Smooth muscle cell (in vitro differentiated cells): Measurements from ENCODE around the gene BTF3L4. TPM values are rescaled to one million over a fixed set of nuclear protein-coding genes. Genes with fewer than 3 reads are reported as not detected.
"Not testable (repeated sequence)": the region's sequence is repeated elsewhere in the genome, so short reads cannot be mapped to it uniquely, and the experiment has no call there.

ENCODE experiments used
- DNase-seq: peaks from one replicate; lab custom pipeline; 2025; ENCODE audit not compliant: unreplicated experiment; lab: John Stamatoyannopoulos, UW
- H2AFZ ChIP-seq: fragments of 200-600 bp; sonication (generic); 2 replicates; pipeline ENCODE4 v1.6.0; 2016; ENCODE audit warnings: antibody characterized with exemption, low read depth, mild to moderate bottlenecking
- H3F3A ChIP-seq: fragments of 200-600 bp; sonication (generic); 2 replicates; pipeline ENCODE4 v1.6.0; 2017; ENCODE audit warnings: antibody characterized with exemption, low read depth
- H3K27ac ChIP-seq: fragments of 200-600 bp; sonication (generic); 2 replicates; pipeline ENCODE4 v1.5.1; 2016; ENCODE audit warnings: low read depth, mild to moderate bottlenecking
- H3K27me3 ChIP-seq: fragments of 200-600 bp; sonication (generic); 2 replicates; pipeline ENCODE4 v1.6.1; 2016; ENCODE audit warnings: low read depth, mild to moderate bottlenecking
- H3K36me3 ChIP-seq: fragments of 200-600 bp; sonication (generic); 2 replicates; pipeline ENCODE4 v1.5.1; 2016; ENCODE audit warnings: low read depth
- H3K4me1 ChIP-seq: fragments of 200-600 bp; sonication (generic); 2 replicates; pipeline ENCODE4 v1.5.1; 2016; ENCODE audit warnings: low read depth
- H3K4me2 ChIP-seq: fragments of 200-600 bp; sonication (generic); 2 replicates; pipeline ENCODE4 v1.6.0; 2016; ENCODE audit warnings: mild to moderate bottlenecking
- H3K4me3 ChIP-seq: fragments of 200-600 bp; sonication (generic); 2 replicates; pipeline ENCODE4 v1.5.1; 2016; ENCODE audit warnings: mild to moderate bottlenecking
- H3K79me2 ChIP-seq: fragments of 200-600 bp; sonication (generic); 2 replicates; pipeline ENCODE4 v1.6.0; 2016; ENCODE audit warnings: low read depth, mild to moderate bottlenecking
- H3K9ac ChIP-seq: fragments of 200-600 bp; sonication (generic); 2 replicates; pipeline ENCODE4 v1.6.0; 2016; ENCODE audit warnings: low read depth
- H3K9me3 ChIP-seq: fragments of 200-600 bp; sonication (generic); replicated peaks from 2 replicates; pipeline ENCODE4 v1.5.1; 2016; ENCODE audit warnings: low read depth
- H4K20me1 ChIP-seq: fragments of 200-600 bp; sonication (generic); 2 replicates; pipeline ENCODE4 v1.6.0; 2016; ENCODE audit warnings: low read depth
- WGBS: methylation state at CpG from one replicate; pipeline ENCODE4 v1.1.7; 2016; ENCODE audit warnings: low lambda C conversion rate; 5-methylcytosine and 5-hydroxymethylcytosine counted together
- polyA plus RNA-seq: library from polyadenylated mRNA; unstranded; fragments of >200 nt; fragmentation: Nextera tagmentation; extraction: Ambion mirVana; gene quantifications from 2 replicates; pipeline ENCODE4 v1.2.1, GENCODE V29; 2016
- total RNA-seq: library from RNA; depleted of rRNA; stranded (reverse); fragments of >200 nt; gene quantifications from 2 replicates; pipeline ENCODE4 v1.2.3, GENCODE V29; 2014
- TF ChIP-seq, protein P1 (sequence below): fragments of 200-600 bp; sonication (generic); IDR thresholded peaks from 2 replicates; pipeline ENCODE4 v1.5.1; 2017; ENCODE audit warnings: borderline replicate concordance, mild to moderate bottlenecking, antibody characterized with exemption; ENCODE audit not compliant: insufficient read depth, poor library complexity, severe bottlenecking

BTF3L4 gene
- total and polyA plus RNA-seq, 2 experiments from 2014 or later: 67.8 to 95.5 TPM

- WGBS: 95% methylated on average over 4 of the region's 4 CpGs
- H3K9me3 ChIP-seq: no peaks in the 10 kb centered on the region
- TF ChIP-seq, protein P1, sequence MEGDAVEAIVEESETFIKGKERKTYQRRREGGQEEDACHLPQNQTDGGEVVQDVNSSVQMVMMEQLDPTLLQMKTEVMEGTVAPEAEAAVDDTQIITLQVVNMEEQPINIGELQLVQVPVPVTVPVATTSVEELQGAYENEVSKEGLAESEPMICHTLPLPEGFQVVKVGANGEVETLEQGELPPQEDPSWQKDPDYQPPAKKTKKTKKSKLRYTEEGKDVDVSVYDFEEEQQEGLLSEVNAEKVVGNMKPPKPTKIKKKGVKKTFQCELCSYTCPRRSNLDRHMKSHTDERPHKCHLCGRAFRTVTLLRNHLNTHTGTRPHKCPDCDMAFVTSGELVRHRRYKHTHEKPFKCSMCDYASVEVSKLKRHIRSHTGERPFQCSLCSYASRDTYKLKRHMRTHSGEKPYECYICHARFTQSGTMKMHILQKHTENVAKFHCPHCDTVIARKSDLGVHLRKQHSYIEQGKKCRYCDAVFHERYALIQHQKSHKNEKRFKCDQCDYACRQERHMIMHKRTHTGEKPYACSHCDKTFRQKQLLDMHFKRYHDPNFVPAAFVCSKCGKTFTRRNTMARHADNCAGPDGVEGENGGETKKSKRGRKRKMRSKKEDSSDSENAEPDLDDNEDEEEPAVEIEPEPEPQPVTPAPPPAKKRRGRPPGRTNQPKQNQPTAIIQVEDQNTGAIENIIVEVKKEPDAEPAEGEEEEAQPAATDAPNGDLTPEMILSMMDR: no peak
- H3K27ac ChIP-seq: no peak overlapping the region
- H3K4me1 ChIP-seq: no peaks in the 10 kb centered on the region
- no peaks in the 10 kb centered on the region for H3F3A ChIP-seq
- H3K27me3 ChIP-seq: no peaks in the 10 kb centered on the region
- no peak overlapping the region for H2AFZ ChIP-seq
- no peak overlapping the region for H3K9ac ChIP-seq
- H3K4me3 ChIP-seq: no peak overlapping the region
- peaks cover 29% of the 10 kb centered on the region for H4K20me1 ChIP-seq
- DNase-seq: no peak
- peaks cover 11% of the 10 kb centered on the region for H3K36me3 ChIP-seq
- peaks cover 11% of the 10 kb centered on the region for H3K79me2 ChIP-seq
- no peak overlapping the region for H3K4me2 ChIP-seq
These were observed 14.4 kb upstream of the BTF3L4 start for GRCh38 chr1:52041551-52042185.

- no peak overlapping the region for H3K27ac ChIP-seq
- no peak for DNase-seq
- 97% methylated on average over 2 of the region's 2 CpGs for WGBS
- H3K4me3 ChIP-seq: no peak overlapping the region
- no peak overlapping the region for H3K9ac ChIP-seq
- no peaks in the 10 kb centered on the region for H3K9me3 ChIP-seq
- TF ChIP-seq, protein P1: no peak
- H4K20me1 ChIP-seq: peaks cover 29% of the 10 kb centered on the region
- no peaks in the 10 kb centered on the region for H3K27me3 ChIP-seq
- peaks cover 21% of the 10 kb centered on the region for H3K79me2 ChIP-seq
- no peak overlapping the region for H2AFZ ChIP-seq
- H3K36me3 ChIP-seq: no peaks in the 10 kb centered on the region
- H3F3A ChIP-seq: no peaks in the 10 kb centered on the region
- H3K4me2 ChIP-seq: no peak overlapping the region
- no peaks in the 10 kb centered on the region for H3K4me1 ChIP-seq
These were observed 10.9 kb upstream of the BTF3L4 start for GRCh38 chr1:52045236-52045635.

DNA sequence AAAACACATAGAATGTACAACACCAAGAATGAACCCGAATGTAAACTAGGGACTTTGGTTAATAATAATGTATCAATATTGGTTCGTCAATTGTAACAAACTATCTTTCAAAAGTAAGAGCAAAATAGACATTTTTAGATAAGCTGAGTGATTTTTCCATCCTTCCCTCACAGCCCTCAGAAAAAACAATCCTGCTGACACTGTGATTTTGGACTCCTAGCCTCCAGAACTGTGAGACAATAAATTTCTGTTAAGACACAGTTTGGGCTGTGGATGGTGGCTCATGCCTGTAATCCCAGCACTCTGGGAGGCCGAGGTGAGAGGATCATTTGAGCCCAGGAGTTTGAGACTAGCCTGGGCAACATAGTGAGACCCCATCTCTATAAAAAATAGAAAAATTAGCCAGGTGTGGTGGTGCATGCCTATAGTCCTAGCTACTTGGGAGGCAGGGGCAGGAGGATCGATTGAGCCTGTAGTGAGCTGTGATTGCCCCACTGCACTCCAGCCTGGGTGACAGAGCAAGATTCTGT lies 10.4 kb upstream of the BTF3L4 start:
- H2AFZ ChIP-seq, H3K27ac ChIP-seq, H3K27me3 ChIP-seq, H3K4me3 ChIP-seq, H3K9me3 ChIP-seq, H3F3A ChIP-seq, DNase-seq, H3K4me1 ChIP-seq, H3K9ac ChIP-seq, H3K36me3 ChIP-seq, H3K4me2 ChIP-seq: not testable (repeated sequence)
- 94% methylated on average over 4 of the region's 4 CpGs for WGBS
- H3K79me2 ChIP-seq: peaks cover 24% of the 10 kb centered on the region
- peaks cover 29% of the 10 kb centered on the region for H4K20me1 ChIP-seq

DNA sequence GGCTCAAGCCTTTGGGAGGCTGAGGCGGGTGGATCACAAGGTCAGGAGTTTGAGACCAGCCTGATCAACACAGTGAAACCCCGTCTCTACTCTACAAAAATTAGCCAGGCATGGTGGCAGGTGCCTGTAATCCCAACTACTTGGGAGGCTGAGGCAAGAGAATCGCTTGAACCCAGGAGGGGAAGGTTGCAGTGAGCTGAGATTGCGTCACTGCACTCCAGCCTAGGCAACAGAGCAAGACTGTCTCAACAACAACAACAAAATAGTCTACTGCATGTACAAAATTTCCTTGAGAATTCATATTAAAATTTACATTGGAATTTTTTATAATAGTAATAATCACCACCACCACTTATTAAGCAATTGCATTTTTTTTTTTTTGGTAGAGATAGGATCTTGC lies 6.8 kb upstream of the BTF3L4 start:
- not testable (repeated sequence) for H3K9me3 ChIP-seq, H3K4me3 ChIP-seq, H3K9ac ChIP-seq, H2AFZ ChIP-seq, H4K20me1 ChIP-seq, H3K4me1 ChIP-seq, H3K4me2 ChIP-seq, H3K27me3 ChIP-seq, H3F3A ChIP-seq, H3K36me3 ChIP-seq, DNase-seq, H3K27ac ChIP-seq
- 94% methylated on average over 4 of the region's 4 CpGs for WGBS
- peaks cover 40% of the 10 kb centered on the region for H3K79me2 ChIP-seq
